ENCODE results near the gene LBR. TPM values are rescaled to one million over a fixed set of nuclear protein-coding genes. Genes with fewer than 3 reads are reported as not detected.
"Not testable (repeated sequence)": the region's sequence is repeated elsewhere in the genome, so short reads cannot be mapped to it uniquely, and the experiment has no call there.

Gene LBR
- total RNA-seq = 31.0 and 50.1 TPM in 2 replicates

DNA sequence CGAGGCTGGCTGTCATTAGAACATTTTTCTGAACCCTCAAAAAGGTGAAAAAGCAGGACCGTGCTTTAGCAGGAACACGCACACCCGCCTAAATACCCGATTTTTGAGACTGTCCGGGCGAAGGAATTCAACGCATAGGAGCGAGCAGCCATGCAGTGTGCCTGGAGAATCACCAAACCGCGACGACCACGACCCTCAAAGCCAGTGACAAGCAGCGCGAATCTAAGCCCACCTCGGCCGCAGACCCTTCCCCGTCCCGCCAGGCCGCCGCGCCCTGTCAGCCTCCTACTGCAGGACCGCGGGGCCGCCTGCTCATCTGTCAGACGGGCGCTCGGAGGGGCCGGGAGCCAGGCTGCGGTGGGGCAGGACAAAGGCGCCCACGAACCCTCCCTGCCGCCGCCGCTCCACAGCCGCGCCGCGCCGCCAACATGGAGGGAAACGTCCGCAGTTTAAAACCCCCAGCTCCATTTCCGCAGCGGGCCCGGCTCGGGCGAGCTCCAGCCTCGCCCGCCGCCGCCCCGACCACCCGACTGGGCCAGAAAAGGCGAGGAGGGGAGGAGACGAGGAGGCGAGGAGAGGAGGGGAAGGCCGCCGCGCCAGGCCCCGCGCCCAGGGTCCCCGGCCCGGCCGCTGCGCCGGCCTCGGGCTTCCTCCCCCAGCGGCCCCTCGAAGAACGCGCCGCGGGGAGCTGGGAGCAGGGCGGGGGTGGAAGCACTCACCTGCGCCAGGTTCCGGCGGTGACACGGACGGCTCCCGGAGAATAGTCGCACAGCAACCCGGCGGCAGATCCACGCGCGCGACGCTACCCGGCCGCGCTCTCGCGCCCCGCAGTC is at the start of gene LBR:
TSS of gene LBR (minus strand) at position 804 of the 833 bp plus-strand sequence. CDS start 3,963 bp downstream, outside the sequence.
- DNase-seq (ENCODE audit: extremely low read depth, low read depth, low spot score) = no peak

DNA sequence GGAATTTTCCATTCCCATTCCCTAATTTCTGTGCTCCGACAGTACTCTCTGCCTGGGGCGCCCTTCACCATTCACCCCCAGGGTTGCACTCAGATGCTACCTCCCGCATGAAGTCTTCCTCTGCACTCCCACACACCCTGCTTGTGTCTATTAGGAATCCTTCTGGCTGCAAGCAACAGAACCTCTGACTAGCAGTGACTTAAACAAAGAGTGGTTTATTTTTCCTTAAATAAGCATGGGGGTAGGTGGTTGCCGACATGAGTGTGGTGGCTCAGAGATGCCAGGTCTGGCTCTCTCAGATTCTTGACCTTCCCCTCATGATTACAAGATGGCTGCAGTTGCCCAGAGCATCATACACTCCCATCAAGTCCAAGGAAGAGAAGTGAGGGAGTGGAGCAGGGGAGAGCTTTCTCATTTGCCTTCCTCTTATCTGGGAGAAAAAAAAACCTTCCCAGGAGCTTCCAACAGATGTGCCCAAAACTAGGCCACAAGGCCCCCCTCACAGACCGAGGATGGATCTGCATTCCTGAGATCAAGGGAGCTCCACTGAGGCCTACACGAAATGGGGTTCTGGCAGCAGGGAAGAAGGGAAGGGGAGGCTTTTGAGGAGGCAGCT is 49.6 kb upstream of the LBR start:
- no peak for DNase-seq (ENCODE audit: extremely low read depth, low read depth, low spot score)

DNA sequence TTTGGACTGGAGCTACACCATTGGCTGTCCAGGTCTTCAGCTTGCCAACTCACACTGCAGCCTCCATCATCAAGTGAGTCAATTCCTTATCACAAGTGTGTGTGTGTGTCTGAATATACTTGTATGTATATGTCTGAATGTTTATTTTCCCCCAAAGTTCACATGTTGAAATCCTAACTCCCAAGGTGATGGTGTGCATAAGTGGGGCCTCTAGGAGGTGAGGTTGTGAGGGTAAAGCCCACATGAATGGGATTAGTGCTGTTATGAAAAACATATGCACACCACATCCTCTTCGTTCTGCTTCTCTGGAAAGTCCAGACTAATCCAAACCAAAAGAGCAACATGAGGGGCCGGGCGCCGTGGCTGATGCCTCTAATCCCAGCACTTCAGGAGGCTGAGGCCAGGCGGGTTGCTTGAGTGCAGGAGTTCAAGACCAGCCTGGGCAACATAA is 48.7 kb upstream of the LBR start:
- DNase-seq (ENCODE audit: extremely low read depth, low read depth, low spot score) = no peak

DNA sequence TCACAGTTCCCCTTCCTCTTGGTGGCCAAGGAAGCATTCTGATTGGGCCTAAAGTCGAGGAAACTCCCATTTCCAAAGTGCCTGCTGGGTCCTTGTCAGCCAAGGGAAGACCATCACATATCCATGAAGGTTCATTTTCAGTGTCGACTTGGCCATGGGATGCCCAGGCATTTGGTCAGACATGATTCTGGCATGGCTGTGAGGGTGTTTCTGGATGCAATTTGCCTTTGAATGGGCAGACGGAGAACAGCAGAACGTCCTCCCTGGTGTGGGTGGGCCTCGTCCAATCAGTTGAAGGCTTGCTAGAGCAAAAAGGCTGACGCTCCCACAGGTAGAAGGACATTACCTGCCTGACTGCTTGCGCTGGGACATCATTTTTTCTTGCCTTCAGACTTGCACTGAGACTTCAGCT is 48.3 kb upstream of the LBR start:
- no peak for DNase-seq (ENCODE audit: extremely low read depth, low read depth, low spot score)

DNA sequence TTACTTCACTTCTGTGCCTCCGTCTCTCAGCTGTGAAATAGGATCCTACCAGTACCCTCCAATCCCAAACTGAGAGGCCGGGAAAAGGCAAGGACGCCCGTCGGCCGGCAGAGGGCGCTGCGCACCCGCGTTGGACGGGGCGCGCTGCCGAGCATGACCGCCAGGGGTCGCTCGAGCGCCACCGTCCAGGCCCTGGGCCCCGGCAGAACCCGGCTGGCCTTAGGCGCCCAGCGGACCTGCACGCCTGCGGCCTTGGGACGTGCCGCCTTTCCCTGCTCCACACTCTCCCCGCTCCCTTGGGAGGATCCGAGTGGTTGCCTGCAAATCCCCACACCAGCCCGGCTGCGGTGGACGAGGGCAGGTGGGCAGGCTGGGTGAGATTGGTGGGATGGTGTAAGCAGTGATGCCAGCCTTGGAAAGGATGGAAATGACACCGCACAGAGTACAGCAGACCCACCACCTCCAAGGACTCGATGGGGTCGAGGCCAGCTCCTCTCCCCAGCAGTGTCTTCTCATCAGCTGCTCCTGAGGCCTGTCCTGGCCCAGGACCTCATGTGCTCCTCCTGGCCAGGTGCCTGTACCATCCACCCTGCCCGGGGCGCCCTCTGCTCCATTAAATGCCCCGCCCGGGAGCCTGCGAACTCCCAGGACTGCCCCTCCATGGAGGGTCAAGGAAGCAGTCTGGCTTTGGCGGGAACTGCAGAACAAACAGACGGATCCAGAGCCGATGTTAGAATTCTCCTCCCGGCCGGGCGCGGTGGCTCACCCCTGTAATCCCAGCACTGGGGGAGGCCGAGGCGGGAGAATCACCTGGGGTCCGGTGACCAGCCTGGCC is 47.4 kb upstream of the LBR start:
- no peak for DNase-seq (ENCODE audit: extremely low read depth, low read depth, low spot score)

DNA sequence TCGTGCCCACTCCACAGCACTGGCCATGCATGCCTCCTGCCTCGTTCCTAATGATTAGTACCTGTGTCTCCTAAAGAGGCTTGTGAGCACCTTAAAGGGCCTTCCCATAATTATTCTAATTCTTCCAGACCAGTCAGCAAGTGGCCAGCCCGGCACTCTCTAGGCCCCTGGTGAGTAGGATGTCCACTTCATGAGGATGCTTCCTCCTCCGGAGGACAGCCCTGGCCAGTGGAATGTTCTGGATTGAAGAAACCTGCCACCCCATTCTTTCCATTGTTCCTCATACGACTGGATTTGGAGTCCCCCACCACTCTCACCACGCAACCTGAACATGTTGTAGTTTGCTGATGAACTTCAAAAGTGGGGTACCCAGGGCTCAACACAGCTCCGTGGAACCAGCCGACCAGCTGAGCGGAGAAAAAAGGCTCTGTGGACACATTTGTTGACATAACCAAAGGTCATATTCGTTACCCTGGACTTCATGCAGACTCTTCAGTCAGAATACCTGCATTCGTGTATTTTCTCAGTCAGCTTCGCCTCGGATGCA is 46.7 kb upstream of the LBR start:
- no peak for DNase-seq (ENCODE audit: extremely low read depth, low read depth, low spot score)

DNA sequence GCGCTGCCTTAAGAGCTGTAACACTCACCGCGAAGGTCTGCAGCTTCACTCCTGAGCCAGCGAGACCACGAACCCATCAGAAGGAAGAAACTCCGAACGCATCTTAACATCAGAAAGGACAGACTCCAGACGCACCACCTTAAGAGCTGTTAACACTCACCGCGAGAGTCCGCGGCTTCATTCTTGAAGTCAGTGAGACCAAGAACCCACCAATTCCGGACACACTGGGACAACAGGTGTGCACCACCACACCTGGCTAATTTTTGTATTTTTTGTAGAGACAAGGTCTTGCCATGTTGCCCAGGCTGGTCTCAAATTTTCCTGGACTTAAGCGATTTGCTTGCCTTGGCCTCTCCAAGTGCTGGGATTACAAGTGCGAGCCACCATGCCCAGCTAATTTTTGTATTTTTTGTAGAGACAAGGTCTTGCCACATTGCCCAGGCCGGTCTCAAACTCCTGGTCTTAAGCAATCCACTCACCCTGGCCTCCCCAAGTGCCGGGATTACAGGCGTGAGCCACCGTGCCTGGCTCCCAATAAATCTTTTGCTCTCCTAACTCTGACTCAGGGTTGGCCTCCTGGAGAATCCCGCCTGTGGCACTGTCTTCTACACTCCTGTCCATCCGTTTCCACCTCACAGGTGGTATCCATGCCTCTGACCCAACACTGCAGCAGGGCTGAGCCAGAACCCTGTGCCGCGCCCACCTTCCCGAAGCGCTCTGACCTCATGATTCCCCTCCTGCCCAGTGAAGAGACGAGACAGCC is 46.0 kb upstream of the LBR start:
- DNase-seq (ENCODE audit: extremely low read depth, low read depth, low spot score) = not testable (repeated sequence)

DNA sequence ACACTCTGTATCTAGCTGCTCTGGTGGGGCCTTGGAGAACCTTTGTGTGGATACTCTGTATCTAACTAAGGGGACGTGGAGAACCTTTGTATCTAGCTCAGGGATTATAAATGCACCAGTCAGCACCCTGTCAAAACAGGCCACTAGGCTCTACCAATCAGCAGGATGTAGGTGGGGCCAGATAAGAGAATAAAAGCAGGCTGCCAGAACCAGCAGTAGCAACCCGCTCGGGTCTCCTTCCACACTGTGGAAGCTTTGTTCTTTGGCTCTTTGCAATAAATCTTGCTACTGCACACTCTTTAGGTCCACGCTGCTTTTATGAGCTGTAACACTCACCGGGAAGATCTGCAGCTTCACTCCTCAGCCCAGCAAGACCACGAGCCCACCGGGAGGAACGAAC is 45.4 kb upstream of the LBR start:
- DNase-seq (ENCODE audit: extremely low read depth, low read depth, low spot score) = not testable (repeated sequence)

DNA sequence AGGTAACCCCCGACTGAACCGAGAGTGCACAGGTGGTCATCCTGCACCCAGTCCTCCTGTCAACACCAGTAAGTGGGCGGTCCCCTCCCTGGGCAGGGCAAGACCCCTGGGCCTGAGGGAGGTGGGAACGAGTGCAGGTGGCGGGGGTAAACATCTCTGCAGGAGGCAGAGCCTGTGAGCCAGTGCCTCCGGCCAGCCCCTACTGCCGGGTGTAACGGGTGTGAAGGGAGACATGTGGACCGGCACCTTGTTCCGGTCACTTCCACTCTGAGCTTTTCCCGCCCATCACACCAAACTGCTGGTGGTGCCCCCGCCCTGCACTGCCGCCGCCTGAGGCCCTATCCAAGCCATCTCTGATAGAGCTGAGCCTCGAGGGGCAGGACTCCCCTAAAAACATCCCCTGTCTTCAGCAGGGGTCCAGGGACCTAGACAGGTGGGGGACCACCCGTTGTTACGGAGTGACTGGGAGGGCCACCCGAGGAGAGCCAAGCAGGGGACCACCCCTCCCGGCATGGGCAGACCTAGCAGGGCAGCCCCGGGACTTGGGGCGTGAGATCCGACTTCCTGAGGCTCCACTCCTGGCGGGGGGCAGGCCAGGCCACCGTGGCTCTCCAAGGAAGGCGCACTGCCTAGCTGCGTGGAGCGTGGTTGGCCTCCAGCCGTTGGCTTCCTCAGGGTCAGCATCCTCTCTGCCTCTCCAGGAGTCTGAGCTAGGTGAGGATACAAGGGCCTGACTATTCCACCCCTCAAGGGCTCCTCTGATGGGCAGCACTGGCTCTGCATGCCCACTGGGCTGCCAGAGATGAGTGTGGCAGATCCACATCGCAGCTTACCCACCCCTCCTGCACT is 43.8 kb upstream of the LBR start:
- DNase-seq (ENCODE audit: extremely low read depth, low read depth, low spot score) = no peak

DNA sequence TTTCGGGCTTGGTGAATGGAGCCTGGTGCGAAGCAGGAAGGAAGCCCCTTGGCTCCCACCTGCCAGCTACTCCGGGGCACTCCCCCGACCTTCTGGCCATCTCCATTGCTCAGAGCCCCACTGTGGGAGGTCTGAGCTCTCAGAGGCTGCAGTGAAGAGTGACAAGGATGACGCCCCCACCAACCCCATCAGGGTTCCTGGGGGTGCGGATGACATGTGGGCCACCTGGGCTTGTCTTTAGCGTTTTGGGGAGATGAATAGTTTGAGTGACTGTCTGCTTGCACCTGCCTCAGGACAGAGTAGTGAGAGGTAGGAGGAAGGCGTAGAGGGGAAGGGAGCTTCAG is 43.2 kb upstream of the LBR start:
- no peak for DNase-seq (ENCODE audit: extremely low read depth, low read depth, low spot score)

DNA sequence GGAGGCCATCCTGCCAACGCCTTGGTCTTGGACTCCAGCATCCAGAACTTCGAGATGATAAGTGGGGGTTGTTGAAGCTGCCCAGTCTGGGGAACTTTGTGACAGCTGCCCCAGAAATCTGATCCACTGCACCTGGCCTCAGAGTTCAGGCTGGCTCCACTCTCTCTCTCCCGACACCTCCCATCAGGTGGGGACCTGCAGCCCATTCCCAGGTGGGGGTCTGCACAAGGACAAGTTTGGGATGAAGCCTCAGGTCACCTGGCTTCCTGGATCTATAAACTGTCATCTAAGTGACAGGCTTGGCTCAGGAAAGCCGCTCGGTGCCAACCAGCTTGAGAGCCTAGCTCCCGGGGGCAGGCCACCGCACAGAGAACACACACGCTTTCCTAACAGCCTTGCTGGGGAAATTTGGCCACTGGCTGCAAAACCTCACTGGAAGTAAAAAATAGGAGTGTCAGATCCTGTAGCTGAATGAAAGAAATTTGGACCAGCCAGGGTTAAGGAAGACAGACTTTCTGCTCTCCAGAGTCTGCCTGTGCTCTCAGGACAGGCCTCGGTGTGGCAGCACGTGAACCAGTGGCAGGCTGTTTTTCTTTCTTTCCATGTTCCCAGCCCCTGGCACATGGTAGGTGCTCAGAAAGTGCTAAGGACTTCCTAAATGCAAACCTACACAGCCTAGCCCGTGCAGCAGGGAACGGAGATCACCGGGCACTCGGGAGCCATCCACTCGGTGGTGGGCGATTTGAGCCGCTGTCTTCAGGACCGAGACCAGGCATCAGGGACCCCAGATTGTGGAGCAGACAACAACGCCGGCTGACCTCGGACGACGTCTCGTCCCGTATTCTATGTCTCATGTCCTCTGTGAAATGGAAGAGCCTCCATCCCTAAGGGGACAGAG is 42.6 kb upstream of the LBR start:
- DNase-seq (ENCODE audit: extremely low read depth, low read depth, low spot score) = no peak

DNA sequence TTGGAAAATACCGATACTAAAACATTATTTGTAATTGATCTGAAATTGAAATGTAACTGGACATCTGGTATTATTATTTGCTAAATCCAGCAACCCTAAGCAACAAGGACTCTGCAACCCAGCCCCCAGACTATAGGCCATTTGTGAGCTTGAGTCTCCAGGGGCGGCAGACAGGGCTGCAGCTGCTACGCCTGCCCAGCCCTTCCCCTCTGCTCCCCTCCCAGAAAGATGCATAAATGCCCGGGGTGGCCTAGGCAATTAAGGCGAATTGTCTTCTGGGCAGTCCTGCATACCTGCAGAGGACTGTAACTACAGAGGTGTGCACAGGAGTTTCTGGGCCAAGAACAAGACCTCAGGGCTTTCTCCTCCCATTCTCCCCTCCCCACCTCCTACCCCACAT is 41.2 kb upstream of the LBR start:
- DNase-seq (ENCODE audit: extremely low read depth, low read depth, low spot score) = no peak

DNA sequence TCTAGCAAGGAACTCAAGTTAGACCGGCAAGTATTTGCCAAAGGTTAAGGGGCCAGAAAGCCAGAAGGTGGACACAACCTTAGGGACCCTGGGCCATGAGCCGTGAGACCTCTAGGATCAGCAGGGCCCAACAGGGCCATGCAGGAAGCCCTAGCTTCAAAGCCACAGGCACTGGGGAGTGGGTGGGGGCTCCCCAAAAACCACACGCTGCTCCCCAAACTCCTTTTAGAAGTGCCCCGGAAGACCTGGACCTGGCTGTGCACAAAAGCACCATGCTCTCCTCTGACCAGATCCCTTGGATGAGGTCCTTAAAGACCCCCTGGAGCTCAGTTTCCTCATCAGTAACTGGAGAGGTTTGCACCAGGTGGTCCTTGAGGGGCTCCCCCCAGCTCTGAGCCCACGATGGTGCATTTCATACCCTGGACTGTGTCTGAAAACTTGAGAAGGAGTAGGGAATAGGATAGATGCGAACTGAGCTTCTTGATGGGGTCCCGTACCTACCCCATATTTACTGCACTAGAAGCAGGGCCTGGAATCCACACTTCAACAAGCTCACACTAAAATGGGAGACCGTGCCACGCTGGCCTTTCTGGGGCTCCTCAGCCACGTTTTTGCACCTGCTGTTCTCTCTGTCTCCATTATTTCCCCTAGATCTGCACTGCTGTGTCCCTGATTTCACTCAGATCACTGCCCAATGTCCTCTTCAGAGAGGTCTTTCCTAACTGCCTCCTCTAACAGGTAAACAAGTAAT is 40.6 kb upstream of the LBR start:
- DNase-seq (ENCODE audit: extremely low read depth, low read depth, low spot score) = no peak

DNA sequence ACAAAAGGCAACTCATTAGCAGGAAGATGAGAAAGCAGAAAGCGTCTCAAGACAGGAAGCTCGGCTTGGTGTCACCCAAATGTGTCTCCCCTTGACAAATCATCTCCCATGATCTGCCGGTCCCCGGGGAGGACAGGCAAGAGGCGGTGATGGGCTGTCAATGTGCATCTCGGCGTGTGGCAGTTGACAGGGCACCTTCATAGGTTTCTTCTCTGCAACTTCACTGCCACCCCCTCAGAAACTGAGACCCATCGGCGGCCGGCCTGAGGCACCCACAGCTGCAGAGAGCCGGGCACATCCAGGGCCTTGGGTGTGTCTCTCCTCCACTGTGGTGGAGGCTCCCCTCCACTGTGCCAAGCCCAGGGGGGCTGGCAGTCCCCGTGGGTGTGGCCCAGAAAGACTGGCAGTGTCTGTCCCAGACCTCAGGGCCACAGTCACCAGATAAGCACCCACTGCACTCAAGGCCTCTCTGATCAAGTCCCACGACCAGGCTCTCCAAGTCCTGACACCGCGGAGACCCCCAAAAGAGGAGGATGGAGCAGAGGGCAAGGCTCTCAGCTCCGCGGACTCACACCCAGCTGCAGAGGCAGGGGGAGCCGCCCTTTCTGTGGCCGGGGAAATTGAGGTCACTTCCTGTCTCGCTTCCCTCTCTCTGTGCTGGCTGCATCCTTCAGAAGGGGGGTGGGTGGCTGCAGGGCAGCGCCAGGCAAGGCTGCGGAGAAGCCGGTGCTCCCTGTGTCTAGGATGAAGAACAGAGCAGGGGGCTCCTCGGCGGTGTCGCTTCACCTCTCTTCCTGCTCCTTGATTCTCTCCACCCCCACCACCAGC is 39.6 kb upstream of the LBR start:
- no peak for DNase-seq (ENCODE audit: extremely low read depth, low read depth, low spot score)

DNA sequence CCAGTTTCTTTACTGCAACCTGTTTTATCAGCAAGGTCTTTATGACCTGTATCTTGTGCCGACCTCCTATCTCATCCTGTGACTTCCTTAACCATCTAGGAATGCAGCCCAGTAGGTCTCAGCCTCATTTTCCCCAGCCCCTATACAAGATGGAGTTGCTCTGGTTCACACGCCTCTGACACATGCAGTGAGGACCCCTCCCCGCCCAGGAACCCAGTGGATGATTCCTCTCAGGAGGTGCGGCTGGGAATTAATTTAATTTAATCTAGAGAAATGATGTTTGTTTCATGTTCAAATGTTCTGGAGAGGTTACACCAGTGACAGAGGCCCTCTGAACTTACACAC is 39.0 kb upstream of the LBR start:
- no peak for DNase-seq (ENCODE audit: extremely low read depth, low read depth, low spot score)

DNA sequence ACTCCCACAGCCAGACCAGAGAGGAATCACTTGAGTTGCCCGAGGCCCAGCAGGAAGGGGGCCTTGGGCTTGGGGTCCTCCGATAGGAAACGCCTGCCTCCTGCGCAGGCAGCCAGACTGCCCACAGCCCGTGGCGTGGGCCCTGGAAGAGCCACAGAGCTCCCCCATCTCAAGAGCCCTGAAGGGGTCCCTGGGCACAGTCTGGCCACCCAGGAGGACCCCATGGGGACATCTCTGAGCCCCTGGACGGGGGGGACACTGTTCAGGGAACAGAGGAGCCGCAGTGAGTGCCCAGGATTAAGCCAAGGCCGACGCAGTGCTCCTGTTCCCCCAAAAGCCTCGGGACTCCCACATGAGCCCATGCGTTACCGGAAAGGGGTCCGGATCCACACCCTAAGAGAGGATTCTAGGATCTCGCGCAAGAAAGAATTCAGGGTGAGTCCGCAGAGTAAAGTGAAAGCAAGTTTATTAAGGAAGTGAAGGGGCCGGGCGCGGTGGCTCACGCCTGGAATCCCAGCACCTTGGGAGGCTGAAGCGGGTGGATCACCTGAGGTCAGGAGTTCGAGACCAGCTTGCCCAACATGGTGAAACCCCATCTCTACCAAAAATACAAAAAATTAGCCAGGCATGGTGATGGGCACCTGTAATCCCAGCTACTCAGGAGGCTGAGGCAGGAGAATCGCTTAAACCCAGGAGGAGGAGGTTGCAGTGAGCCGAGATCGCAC is 38.1 kb upstream of the LBR start:
- DNase-seq (ENCODE audit: extremely low read depth, low read depth, low spot score) = no peak

Data from glomerular endothelial cell (primary cell).